ENCODE data around the gene ZBTB39.
"Not testable (repeated sequence)": the region's sequence is repeated elsewhere in the genome, so short reads cannot be mapped to it uniquely, and the experiment has no call there.

The ZBTB39 gene

GRCh38 chr12:57005980-57006808 is at the start of gene ZBTB39:
Gene ZBTB39, minus strand, starts transcription at chr12:57006546. Its CDS starts 1,629 bp downstream, at chr12:57004917.
- peak; percentile 50 for DNase-seq

DNA sequence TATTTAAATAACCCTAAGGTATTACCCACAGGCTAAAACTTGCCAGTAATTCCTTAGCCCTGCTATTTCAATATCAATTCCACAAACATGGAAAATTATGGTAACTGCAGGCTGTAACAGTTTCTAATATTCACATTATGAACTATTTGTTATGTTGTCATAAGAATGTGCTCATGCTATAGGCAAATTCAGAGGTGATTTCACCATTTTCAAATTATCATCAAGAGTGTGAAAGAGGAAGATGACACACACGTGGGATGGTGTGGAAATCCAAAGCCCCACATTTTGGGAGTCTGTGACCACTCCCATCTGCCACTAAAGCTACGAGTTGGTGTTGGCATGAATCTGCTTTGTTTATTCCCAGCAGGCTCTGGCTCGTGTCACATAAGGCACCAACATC is 49.5 kb upstream of the ZBTB39 start:
- DNase-seq = no peak

GRCh38 chr12:57053901-57054300 is 47.6 kb upstream of the ZBTB39 start:
- not testable (repeated sequence) for DNase-seq

- DNase-seq = not testable (repeated sequence)
These were observed 46.8 kb upstream of the ZBTB39 start for GRCh38 chr12:57053146-57053545.

- DNase-seq = no peak
These were observed 44.7 kb upstream of the ZBTB39 start for GRCh38 chr12:57051011-57051410.

DNA sequence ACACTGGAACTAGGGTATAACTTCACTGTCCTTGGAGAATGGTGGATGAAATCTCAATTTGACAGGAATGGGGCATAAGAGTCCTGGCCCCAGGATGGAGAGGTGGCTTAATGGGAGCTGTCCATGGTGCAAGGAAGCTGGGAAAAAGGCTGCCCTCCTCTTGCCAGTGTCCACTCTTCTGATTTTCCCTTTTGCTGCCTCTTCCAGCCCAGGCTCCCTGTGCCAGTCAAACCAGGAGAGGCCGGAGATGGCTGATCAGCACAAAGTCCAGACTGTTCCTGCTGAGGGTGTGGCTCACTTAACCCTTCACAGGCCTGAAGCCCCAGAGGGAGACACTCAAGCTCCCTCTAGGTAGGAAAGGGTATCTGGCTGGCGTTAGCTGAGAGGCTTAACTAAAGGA is 43.5 kb upstream of the ZBTB39 start, which contains the start of gene MYO1A:
Gene MYO1A, minus strand, starts transcription at position 240 of the 400 bp plus-strand sequence. CDS start 1,806 bp downstream, outside the sequence.
- DNase-seq = no peak

DNA sequence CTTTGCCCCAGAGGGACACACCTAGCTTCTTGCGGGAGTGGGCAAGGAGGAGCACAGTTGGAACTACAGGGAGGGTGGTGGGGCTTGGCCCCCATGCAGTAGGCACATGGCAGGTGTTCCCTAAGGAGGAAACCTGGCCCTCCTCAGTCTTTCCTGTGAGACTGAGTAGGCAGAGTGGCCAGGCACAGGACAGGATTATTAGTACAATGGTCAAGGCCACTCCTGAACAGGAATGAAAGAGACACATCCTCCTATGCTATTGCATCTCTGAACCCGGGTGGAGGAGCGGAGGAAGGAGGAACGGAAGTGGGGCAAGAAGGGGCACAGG is 42.7 kb upstream of the ZBTB39 start:
- no peak for DNase-seq

GRCh38 chr12:57048423-57049118 is 42.2 kb upstream of the ZBTB39 start:
- DNase-seq = no peak

DNA sequence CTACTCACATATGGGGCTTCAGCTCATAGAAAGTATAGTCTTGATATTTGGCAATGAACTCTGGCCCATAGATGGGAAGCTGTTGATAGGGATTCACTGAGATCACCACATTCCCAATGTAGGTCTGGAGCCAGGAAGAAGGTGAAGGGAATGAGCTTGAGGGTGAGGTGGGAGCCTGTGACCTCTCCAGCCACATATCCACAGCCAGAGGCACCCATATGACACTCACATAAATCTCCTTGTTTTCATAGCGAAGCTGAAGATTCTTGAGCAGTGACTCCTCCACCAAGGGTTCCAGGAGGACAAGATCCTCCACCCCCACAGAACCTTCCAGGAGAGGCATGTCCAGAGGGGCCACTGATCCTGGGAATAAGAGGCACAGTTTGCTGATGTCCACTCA is 41.6 kb upstream of the ZBTB39 start:
- DNase-seq = no peak

DNA sequence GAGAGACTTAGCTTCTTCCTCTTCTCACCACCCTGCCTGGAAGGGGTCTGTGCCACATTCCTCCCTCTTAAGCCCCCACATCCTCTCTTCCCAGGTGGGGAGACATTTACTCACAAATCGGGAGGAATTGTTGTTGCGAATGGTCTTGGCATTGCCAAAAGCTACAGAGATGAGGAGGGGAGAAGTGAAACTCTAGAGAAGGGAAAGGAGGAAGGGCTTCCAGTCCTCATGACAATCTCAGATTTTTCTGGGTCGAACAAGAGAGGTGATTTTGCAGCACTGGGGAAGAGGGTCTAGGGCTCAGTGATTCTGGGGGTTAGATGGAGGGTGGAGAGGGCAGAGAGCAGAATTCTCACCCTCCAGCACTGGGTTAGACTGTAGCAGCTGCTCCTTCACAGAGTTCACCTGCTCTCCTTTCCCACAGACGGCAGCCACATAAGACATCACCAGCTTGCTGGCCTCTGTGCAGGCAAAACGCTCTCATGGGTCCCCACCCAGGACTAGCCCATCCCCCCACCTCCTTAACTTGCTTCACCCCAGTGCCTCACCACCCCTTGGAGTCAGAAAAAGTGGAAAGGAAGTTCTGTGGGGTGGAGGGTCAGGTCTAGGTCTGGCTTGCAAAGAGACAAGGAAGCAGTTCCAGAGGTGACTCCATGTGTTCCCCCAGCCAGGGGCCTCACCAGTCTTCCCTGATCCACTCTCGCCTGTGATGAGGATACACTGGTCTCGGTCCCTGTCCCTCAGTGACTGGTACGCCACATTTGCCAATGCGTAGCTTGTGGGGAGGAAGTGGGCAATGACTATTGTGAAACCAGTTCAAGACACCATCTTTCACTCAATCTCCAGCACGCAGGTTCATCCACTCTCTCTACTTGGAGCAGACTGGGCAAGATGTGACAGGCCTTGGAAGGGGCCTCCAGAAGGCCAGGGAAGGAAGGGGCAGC is 40.9 kb upstream of the ZBTB39 start:
- no peak for DNase-seq

DNA sequence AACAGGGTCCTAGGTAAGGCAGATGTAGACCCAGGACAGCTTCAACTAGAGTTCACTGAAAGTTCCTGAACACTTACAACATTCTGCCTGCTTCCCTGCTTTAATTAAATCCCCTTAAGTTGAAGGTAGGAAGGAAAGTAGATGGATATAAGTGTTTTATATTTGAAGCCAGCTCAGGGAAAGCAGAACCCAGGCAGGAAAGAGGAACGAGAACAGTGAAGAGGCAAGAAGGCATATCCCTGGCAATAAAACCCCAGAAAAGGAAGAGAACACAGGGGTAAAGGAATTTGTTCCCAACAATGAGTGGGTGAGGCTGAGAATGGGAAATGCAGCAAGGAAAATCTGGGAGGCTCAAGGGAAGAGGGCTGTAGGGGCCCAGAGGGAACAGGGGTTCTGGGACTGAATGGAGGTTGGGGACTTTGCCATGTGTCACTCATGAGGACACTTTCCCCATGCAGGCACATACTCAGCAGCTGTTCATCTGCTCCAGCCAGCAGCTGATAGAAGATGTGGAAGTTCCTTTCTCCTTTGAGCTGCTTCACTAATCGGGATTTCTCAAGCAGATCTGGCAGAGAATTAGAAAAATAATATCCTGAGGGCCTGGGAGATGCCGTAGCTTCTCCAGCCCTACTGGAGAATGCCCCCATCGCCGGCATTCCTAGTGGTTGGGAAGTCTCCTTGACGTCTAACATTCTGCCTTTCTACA is 39.9 kb upstream of the ZBTB39 start:
- no peak for DNase-seq

DNA sequence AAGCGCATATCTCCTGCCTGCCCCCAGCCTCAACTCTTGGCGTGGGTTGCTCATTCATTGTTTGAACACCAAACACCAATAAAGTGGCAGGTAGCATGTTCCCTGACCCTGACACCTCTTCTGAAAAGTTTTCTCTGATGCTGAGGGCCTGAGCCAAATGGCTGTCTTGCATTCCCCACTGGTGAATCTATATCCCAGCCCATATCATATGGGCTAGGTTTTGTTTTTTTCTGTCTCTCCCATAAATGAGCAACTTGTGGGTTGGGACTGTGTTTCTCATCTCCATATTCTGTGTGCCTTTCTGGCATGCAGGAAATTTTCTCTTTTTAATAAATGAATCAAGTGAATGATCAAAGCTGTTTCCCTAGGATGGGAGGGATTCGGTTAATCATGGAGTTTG is 38.5 kb upstream of the ZBTB39 start:
- DNase-seq = no peak

- no peak for DNase-seq
These were observed 38.1 kb upstream of the ZBTB39 start for GRCh38 chr12:57044468-57044867.

DNA sequence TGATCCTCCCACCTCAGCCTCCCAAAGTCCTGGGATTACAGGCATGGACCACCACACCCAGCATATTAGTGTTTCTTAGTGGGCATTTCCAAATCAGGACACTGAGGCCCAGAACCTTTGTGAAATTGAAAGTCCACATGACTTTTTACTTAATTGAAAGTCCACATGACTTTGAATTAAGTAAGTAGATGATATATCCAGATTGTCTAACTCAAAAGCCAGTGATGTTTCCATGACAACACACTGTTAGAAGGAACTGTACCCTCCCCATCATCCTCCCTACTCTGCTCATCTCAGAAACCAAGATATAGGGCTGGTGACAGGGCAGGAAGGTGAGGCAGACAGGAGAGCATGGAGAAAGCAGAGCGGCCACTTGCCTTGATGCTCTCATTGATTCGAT is 36.3 kb upstream of the ZBTB39 start:
- DNase-seq = no peak

DNA sequence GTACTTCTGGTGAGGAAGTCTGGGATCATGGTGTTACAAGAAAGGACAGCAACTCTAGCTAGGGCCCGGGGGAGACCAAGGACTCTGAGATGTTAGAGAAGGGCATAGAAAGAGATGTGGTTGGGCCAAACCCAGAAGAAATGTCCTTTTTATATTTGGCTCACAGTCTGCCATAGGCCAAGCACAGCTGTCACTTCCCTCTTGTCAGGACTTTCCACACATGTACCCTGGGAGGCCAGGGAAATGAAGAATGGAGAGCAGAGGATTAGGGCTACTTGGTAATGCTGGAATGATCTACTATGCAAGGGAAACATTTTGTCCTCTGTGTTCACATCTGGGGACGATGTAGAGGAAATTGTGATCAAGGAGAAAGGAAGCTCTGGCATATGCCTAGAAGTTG is 34.4 kb upstream of the ZBTB39 start:
- no peak for DNase-seq

GRCh38 chr12:57040211-57040610 is 33.9 kb upstream of the ZBTB39 start:
- DNase-seq = no peak

GRCh38 chr12:57039016-57039798 is 32.9 kb upstream of the ZBTB39 start:
- DNase-seq = no peak

DNA sequence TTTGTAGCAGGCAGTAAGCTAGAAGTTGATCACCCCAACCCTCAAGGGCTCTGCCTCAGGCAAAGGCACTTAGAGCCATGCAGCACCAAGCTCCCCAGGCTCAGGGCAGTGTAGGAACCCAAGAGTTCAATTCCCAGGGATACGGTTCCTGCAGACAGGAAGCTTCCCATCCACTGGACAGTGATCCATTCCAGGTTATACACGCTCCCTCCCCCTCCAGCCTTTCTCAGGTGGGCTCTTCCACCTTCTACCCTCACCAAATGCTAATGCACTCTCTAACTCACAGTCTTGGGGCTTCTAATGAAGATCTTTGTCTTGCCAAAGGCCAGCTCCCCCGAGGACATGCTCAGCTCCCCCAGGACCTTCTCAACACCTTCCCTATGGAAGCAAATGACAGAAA is 30.9 kb upstream of the ZBTB39 start:
- DNase-seq = no peak

GRCh38 chr12:57033431-57033830 is 27.1 kb upstream of the ZBTB39 start:
- no peak for DNase-seq

GRCh38 chr12:57031789-57032188 is 25.4 kb upstream of the ZBTB39 start:
- DNase-seq = no peak

DNA sequence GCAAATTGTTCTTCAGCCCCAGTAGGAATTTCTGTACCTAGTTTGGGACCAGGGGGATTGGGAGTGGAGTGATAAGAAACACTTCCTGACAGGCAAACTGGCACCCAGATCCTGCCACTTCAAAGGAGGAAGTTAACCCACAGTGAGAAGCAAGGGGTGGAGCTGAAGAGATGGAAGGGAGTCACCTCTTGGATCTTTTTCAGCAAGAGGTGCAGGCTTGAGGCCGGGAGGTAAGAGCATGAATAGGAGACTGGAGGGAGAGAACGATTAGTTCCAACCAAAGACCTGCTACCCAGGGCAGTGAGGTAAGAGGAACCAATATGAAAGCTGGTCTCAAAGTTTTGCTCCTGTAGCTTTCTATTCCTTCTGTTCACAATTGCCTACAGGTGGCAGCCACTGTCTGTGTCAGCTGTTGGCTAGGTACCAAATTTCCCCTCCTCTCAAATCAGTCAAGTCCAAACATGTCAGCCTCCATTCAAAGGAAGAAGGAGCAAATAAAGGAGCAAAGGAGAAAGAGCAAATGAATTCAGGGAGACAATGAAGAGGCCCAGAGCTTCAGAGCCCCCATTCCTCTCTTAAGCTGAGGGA is 24.9 kb upstream of the ZBTB39 start:
- DNase-seq = peak; percentile 96

All from NCI-H510A treated with DMSO at 0.1 percent for 48 hours (cell line).